HepG2 (cell line): ENCODE data around the gene LRRC8D. TPM values are rescaled to one million over a fixed set of nuclear protein-coding genes. Genes with fewer than 3 reads are reported as not detected.

Experiments used
- ATAC-seq: fragments of 200-7000 bp; cut with Tn5 transposase; 3 replicates; pipeline ENCODE4 v1.9.1; 2020; ENCODE audit warnings: mild to moderate bottlenecking, moderate library complexity
- BruUV-seq: library from RNA; stranded (reverse); fragments of 400-500 nt; replicated peaks from 2 replicates; lab custom pipeline; 2021; lab: Mats Ljungman, UMichigan
- CTCF ChIA-PET: fragments of 300-600 bp; formaldehyde crosslinking; extraction: SDS; loops from one replicate; lab custom pipeline; 2021; ENCODE audit warnings: low total read pairs, inconsistent platforms, low intra/inter-chr PET ratio; lab: Yijun Ruan, JAX
- POLR2A ChIA-PET: fragments of 350-600 bp; sonication (Branson Sonifier 250); formaldehyde crosslinking; loops from one replicate; lab custom pipeline; 2020; ENCODE audit warnings: antibody characterized with exemption, inconsistent platforms; lab: Yijun Ruan, JAX
- DNase-seq: peaks from one replicate; pipeline ENCODE4 v3.0.0-alpha.2; 2015; ENCODE audit warnings: low spot score
- FAIRE-seq: peaks from 3 replicates; lab custom pipeline; 2011; peaks lifted over from hg19 to GRCh38; lab: Jason Lieb, UNC
- H2AFZ ChIP-seq: one replicate; pipeline ENCODE4 v1.6.1; 2011; ENCODE audit warnings: low read length, inconsistent platforms
- H3K27ac ChIP-seq: fragments of 300-600 bp; 3 replicates; pipeline ENCODE4 v1.8.0; 2011; ENCODE audit warnings: mixed run types, mild to moderate bottlenecking, mixed read lengths, low read length, inconsistent platforms; ENCODE audit not compliant: insufficient read depth; ENCODE audit errors: extremely low read length
- H3K27me3 ChIP-seq, 2 experiments: fragments of 200-600 bp in 1 of 2; 2 replicates in 1 of 2; 3 replicates in 1 of 2; pipeline versions ENCODE4 v1.6.0 to v1.8.0; 2011; ENCODE audit warnings: low read length in 2 of 2, mild to moderate bottlenecking in 2 of 2, moderate library complexity in 2 of 2, inconsistent platforms in 1 of 2; ENCODE audit not compliant: insufficient read depth in 2 of 2, control insufficient read depth in 1 of 2
- H3K36me3 ChIP-seq, 2 experiments: fragments of 200-600 bp in 1 of 2; replicated peaks in 1 of 2; 2 replicates in 1 of 2; 3 replicates in 1 of 2; pipeline versions ENCODE4 v1.5.1 to v1.8.0; 2011; ENCODE audit warnings: low read length in 2 of 2, inconsistent platforms in 1 of 2; ENCODE audit not compliant: insufficient read depth in 2 of 2, control insufficient read depth in 1 of 2
- H3K4me1 ChIP-seq: 2 replicates; pipeline ENCODE4 v1.5.1; 2012; ENCODE audit warnings: low read length, inconsistent platforms; ENCODE audit not compliant: insufficient read depth
- H3K4me2 ChIP-seq: 2 replicates; pipeline ENCODE4 v1.6.0; 2011; ENCODE audit warnings: low read depth, low read length, inconsistent platforms
- H3K4me3 ChIP-seq, 3 experiments: fragments of 200-600 bp in 1 of 3; sonication (generic), shearing (Covaris generic) in 1 of 3; replicated peaks in 1 of 3; 2 replicates each; pipeline ENCODE4 v1.5.1; 2011 to 2016; ENCODE audit warnings: low read length in 3 of 3, inconsistent platforms in 2 of 3, low read depth in 2 of 3, mild to moderate bottlenecking in 2 of 3, control low read depth in 1 of 3, mixed read lengths in 1 of 3; ENCODE audit not compliant: insufficient read depth in 1 of 3
- H3K79me2 ChIP-seq: one replicate; pipeline ENCODE4 v1.6.1; 2011; ENCODE audit warnings: low read length, inconsistent platforms; ENCODE audit not compliant: insufficient read depth
- H3K9ac ChIP-seq: 2 replicates; pipeline ENCODE4 v1.6.0; 2011; ENCODE audit warnings: mild to moderate bottlenecking, low read depth, low read length, inconsistent platforms; ENCODE audit not compliant: insufficient read depth
- H3K9me3 ChIP-seq: 2 replicates; pipeline ENCODE4 v1.5.1; 2012; ENCODE audit warnings: mild to moderate bottlenecking, low read length
- H4K20me1 ChIP-seq: 2 replicates; pipeline ENCODE4 v1.6.0; 2011; ENCODE audit warnings: inconsistent platforms, mild to moderate bottlenecking, low read length, moderate library complexity; ENCODE audit not compliant: insufficient read depth
- FOXK1 ChIP-seq: sonication (generic); formaldehyde crosslinking; IDR thresholded peaks from 2 replicates; pipeline ENCODE4 v1.4.0; 2020; ENCODE audit warnings: low read depth, missing genetic modification reagents, borderline replicate concordance
- MTA1 ChIP-seq: sonication (generic); formaldehyde crosslinking; IDR thresholded peaks from 2 replicates; pipeline ENCODE4 v1.4.0; 2020; ENCODE audit warnings: missing genetic modification reagents, mild to moderate bottlenecking, borderline replicate concordance
- MTF1 ChIP-seq: sonication (generic); formaldehyde crosslinking; IDR thresholded peaks from 2 replicates; pipeline ENCODE4 v1.5.0; 2020; ENCODE audit warnings: missing genetic modification reagents
- RBM22 ChIP-seq: fragments of 200-400 bp; formaldehyde crosslinking; optimal IDR thresholded peaks from 2 replicates; pipeline ENCODE3; 2017; ENCODE audit warnings: mild to moderate bottlenecking, low read length, moderate library complexity
- THAP7 ChIP-seq: sonication (generic); formaldehyde crosslinking; IDR thresholded peaks from 2 replicates; pipeline ENCODE4 v1.8.1; 2023; ENCODE audit warnings: mild to moderate bottlenecking, missing genetic modification reagents
- ZFY ChIP-seq: sonication (generic); formaldehyde crosslinking; IDR thresholded peaks from 2 replicates; pipeline ENCODE4 v1.4.0; 2020; ENCODE audit warnings: missing genetic modification reagents
- ZNF136 ChIP-seq: sonication (generic); formaldehyde crosslinking; IDR thresholded peaks from 2 replicates; pipeline ENCODE4 v1.8.1; 2022; ENCODE audit warnings: low read depth, mild to moderate bottlenecking, moderate library complexity, missing genetic modification reagents
- ZNF180 ChIP-seq: sonication (generic); formaldehyde crosslinking; IDR thresholded peaks from 2 replicates; pipeline ENCODE4 v1.4.0; 2020; ENCODE audit warnings: low read depth, missing genetic modification reagents, borderline replicate concordance
- ZNF263 ChIP-seq: sonication (generic); formaldehyde crosslinking; IDR thresholded peaks from 2 replicates; pipeline ENCODE4 v1.4.0; 2020; ENCODE audit warnings: missing genetic modification reagents
- ZSCAN25 ChIP-seq: sonication (generic); formaldehyde crosslinking; IDR thresholded peaks from 2 replicates; pipeline ENCODE4 v1.8.0; 2022; ENCODE audit warnings: mild to moderate bottlenecking, missing genetic modification reagents
- WGBS: methylation state at CpG from one replicate; pipeline ENCODE4 v1.1.6; 2017; ENCODE audit warnings: low lambda C conversion rate; 5-methylcytosine and 5-hydroxymethylcytosine counted together
- in situ Hi-C: cut with HindIII; loops from 2 replicates; pipeline ENCODE4 v1.10.0; 2017; ENCODE audit warnings: low pct_unique_long_range_greater_than_20kb; ENCODE audit not compliant: extremely low pct_ligation_motif_present
- intact Hi-C: fragments of 100-400 bp; cut with micrococcal nuclease; formaldehyde crosslinking; loops from one replicate; pipeline ENCODE4 v1.10.0; 2022; ENCODE audit not compliant: unreplicated experiment
- polyA plus RNA-seq, 8 experiments: library from polyadenylated mRNA; depleted of rRNA in 3 of 8; stranded (reverse) in 7 of 8; unstranded in 1 of 8; fragments of >200 nt; fragmentation: Illumina TruSeq in 4 of 8; extraction: Trizol in 4 of 8; gene quantifications; 2 replicates each; pipeline versions ENCODE4 v1.2.1 to v1.2.3, GENCODE V29; 2011 to 2016; ENCODE audit warnings: low read depth in 4 of 8, missing spikeins in 1 of 8, mixed read lengths in 1 of 8; ENCODE audit not compliant: insufficient read depth in 1 of 8
- total RNA-seq, 5 experiments: library from RNA; depleted of rRNA; stranded (reverse); fragments of >200 nt; fragmentation: Illumina TruSeq; extraction: Trizol; gene quantifications; 2 replicates each; pipeline ENCODE4 v1.2.3, GENCODE V29; 2016; ENCODE audit warnings: low read depth in 1 of 5

LRRC8D gene
- total and polyA plus RNA-seq, 2 of the 13 experiments (the other 11 are each of a cell fraction or from before 2014, with no cell fraction given), result 29.9 to 45.5 TPM

- BruUV-seq, result no TSS peak
- TF ChIP-seq ZNF180 (CRISPR knock-in tag), result no peak
- no peak for TF ChIP-seq MTF1 (CRISPR knock-in tag)
- no peak for TF ChIP-seq THAP7 (CRISPR knock-in tag)
- TF ChIP-seq RBM22, result no peak
- no peak for TF ChIP-seq ZSCAN25 (CRISPR knock-in tag)
- TF ChIP-seq ZFY (CRISPR knock-in tag), result no peak
- no peak for TF ChIP-seq MTA1
- TF ChIP-seq ZNF263 (CRISPR knock-in tag), result no peak
- no peak for TF ChIP-seq ZNF136 (CRISPR knock-in tag)
- TF ChIP-seq FOXK1 (CRISPR knock-in tag), result no peak
- peaks cover 1 to 31% of the 10 kb centered on the region in 2 experiments; a peak in 4 of 5 replicates for H3K36me3 ChIP-seq
- H4K20me1 ChIP-seq, result peaks cover 3% of the 10 kb centered on the region; the same call in 1 of the 2 replicates
- no peaks in the 10 kb centered on the region for H3K9me3 ChIP-seq
- H3K79me2 ChIP-seq, result peaks cover 62% of the 10 kb centered on the region
- POLR2A ChIA-PET, result no interaction called here
- H3K4me2 ChIP-seq, result no peak overlapping the region
- no peak overlapping the region for H3K4me3 ChIP-seq
- H3K27ac ChIP-seq, result no peak overlapping the region
- in situ Hi-C loops (no loop called here), intact Hi-C loops (no loop called here)
- peaks cover 8% of the 10 kb centered on the region for H3K4me1 ChIP-seq
- ATAC-seq (no peak), DNase-seq (no peak), FAIRE-seq (no peak)
- 90% methylated on average over 1 of the region's 1 CpG for WGBS
- H3K9ac ChIP-seq, result no peak overlapping the region
- no peak overlapping the region for H2AFZ ChIP-seq
- H3K27me3 ChIP-seq, result no peaks in the 10 kb centered on the region
- CTCF ChIA-PET, result no interaction called here
These were observed 57.4 kb downstream of the LRRC8D start for GRCh38 chr1:89878256-89878655.
